Lung microvascular endothelial cell (primary cell): Measurements from ENCODE around the gene SOCS3. TPM values are rescaled to one million over a fixed set of nuclear protein-coding genes. Genes with fewer than 3 reads are reported as not detected.

Experiments
- DNase-seq, 2 donors: peaks; one replicate each; pipeline versions ENCODE4 v3.0.0 to v3.0.0-alpha.2; 2010; ENCODE audit warnings: low read depth in 2 of 2
- total RNA-seq: library from RNA; depleted of rRNA; stranded (reverse); fragments of >200 nt; gene quantifications from 2 replicates; pipeline ENCODE4 v1.2.1, GENCODE V29; 2014

Gene SOCS3
- total RNA-seq = 39.2 and 79.6 TPM in 2 replicates

GRCh38 chr17:78359997-78360370, at the start of gene SOCS3:
TSS of gene SOCS3 (minus strand) at chr17:78360077. CDS start at chr17:78359095, 982 bp downstream.
- peak; percentile 97 to 98 for DNase-seq

GRCh38 chr17:78409191-78409928, 49.5 kb upstream of the SOCS3 start:
- DNase-seq = peak in 1 of 2 donors; percentile 38

- DNase-seq = no peak
Measured at GRCh38 chr17:78408476-78409050, 48.7 kb upstream of the SOCS3 start.

- DNase-seq = no peak
Measured at GRCh38 chr17:78407387-78408000, 47.6 kb upstream of the SOCS3 start.

GRCh38 chr17:78406920-78407319, 47.0 kb upstream of the SOCS3 start:
- DNase-seq = no peak

- DNase-seq = no peak
Measured at GRCh38 chr17:78406396-78406795, 46.5 kb upstream of the SOCS3 start.

- DNase-seq = no peak
Measured at GRCh38 chr17:78403822-78404221, 43.9 kb upstream of the SOCS3 start.

GRCh38 chr17:78401891-78402290, 42.0 kb upstream of the SOCS3 start:
- DNase-seq = no peak

- DNase-seq = no peak
Measured at GRCh38 chr17:78401246-78401645, 41.4 kb upstream of the SOCS3 start.

- DNase-seq = no peak
Measured at GRCh38 chr17:78400581-78401240, 40.8 kb upstream of the SOCS3 start.

- DNase-seq = no peak
Measured at GRCh38 chr17:78399693-78400144, 39.8 kb upstream of the SOCS3 start.

GRCh38 chr17:78399028-78399692, 39.3 kb upstream of the SOCS3 start:
- no peak for DNase-seq

GRCh38 chr17:78398390-78398789, 38.5 kb upstream of the SOCS3 start:
- DNase-seq = no peak

- DNase-seq = no peak
Measured at GRCh38 chr17:78397681-78398101, 37.8 kb upstream of the SOCS3 start.

- no peak for DNase-seq
Measured at GRCh38 chr17:78396441-78397337, 36.8 kb upstream of the SOCS3 start.

GRCh38 chr17:78395155-78395554, 35.3 kb upstream of the SOCS3 start:
- peak in 1 of 2 donors; percentile 80 for DNase-seq

GRCh38 chr17:78394209-78394608, 34.3 kb upstream of the SOCS3 start:
- no peak for DNase-seq

GRCh38 chr17:78393575-78393974, 33.7 kb upstream of the SOCS3 start:
- no peak for DNase-seq

GRCh38 chr17:78392295-78392694, 32.4 kb upstream of the SOCS3 start:
- DNase-seq = no peak

- peak in 1 of 2 donors; percentile 79 for DNase-seq
Measured at GRCh38 chr17:78391843-78392242, 32.0 kb upstream of the SOCS3 start.

- DNase-seq = no peak
Measured at GRCh38 chr17:78391051-78391431, 31.2 kb upstream of the SOCS3 start.
